HEK293 (cell line): ENCODE measurements around the gene FHIT.

ENCODE experiments used
- BCL11A ChIP-seq: fragments of 450-650 bp; formaldehyde crosslinking; IDR thresholded peaks from 2 replicates; pipeline ENCODE4 v1.5.1; 2016; ENCODE audit warnings: low read depth, missing biosample characterization, missing genetic modification characterization
- KLF10 ChIP-seq: fragments of 450-650 bp; IDR thresholded peaks from 2 replicates; pipeline ENCODE4 v1.5.1; 2018; ENCODE audit warnings: missing biosample characterization, mild to moderate bottlenecking, missing genetic modification characterization
- KLF8 ChIP-seq: fragments of 450-650 bp; formaldehyde crosslinking; IDR thresholded peaks from 2 replicates; pipeline ENCODE4 v1.5.1; 2016; ENCODE audit warnings: missing biosample characterization, missing genetic modification characterization
- MYNN ChIP-seq: fragments of 450-650 bp; formaldehyde crosslinking; IDR thresholded peaks from 2 replicates; pipeline ENCODE4 v1.5.1; 2016; ENCODE audit warnings: missing biosample characterization, missing genetic modification characterization, borderline replicate concordance
- OSR2 ChIP-seq: fragments of 450-650 bp; formaldehyde crosslinking; IDR thresholded peaks from 2 replicates; pipeline ENCODE4 v1.5.1; 2016; ENCODE audit warnings: missing biosample characterization, missing genetic modification characterization
- PRDM1 ChIP-seq: fragments of 450-650 bp; formaldehyde crosslinking; IDR thresholded peaks from 2 replicates; pipeline ENCODE4; 2016; ENCODE audit warnings: missing biosample characterization, missing genetic modification characterization
- SP7 ChIP-seq: fragments of 450-650 bp; formaldehyde crosslinking; IDR thresholded peaks from 2 replicates; pipeline ENCODE4 v1.5.1; 2016; ENCODE audit warnings: missing biosample characterization, missing genetic modification characterization
- WT1 ChIP-seq: fragments of 450-650 bp; formaldehyde crosslinking; IDR thresholded peaks from 2 replicates; pipeline ENCODE4 v1.5.1; 2016; ENCODE audit warnings: missing biosample characterization, missing genetic modification characterization
- ZBTB21 ChIP-seq: fragments of 450-650 bp; formaldehyde crosslinking; IDR thresholded peaks from 2 replicates; pipeline ENCODE4 v1.5.1; 2017; ENCODE audit warnings: missing biosample characterization, missing genetic modification characterization
- ZFHX2 ChIP-seq: fragments of 450-650 bp; formaldehyde crosslinking; conservative IDR thresholded peaks from 2 replicates; pipeline ENCODE4 v1.5.1; 2016; ENCODE audit warnings: missing biosample characterization, missing genetic modification characterization
- ZNF121 ChIP-seq: fragments of 450-650 bp; formaldehyde crosslinking; IDR thresholded peaks from 2 replicates; pipeline ENCODE4 v1.5.1; 2016; ENCODE audit warnings: missing biosample characterization, missing genetic modification characterization
- ZNF184 ChIP-seq: fragments of 450-650 bp; IDR thresholded peaks from 2 replicates; pipeline ENCODE4 v1.5.1; 2018; ENCODE audit warnings: missing biosample characterization, mild to moderate bottlenecking, missing genetic modification characterization
- ZNF2 ChIP-seq: fragments of 450-650 bp; formaldehyde crosslinking; IDR thresholded peaks from 2 replicates; pipeline ENCODE4 v1.5.1; 2016; ENCODE audit warnings: missing biosample characterization, missing genetic modification characterization
- ZNF335 ChIP-seq: fragments of 450-650 bp; formaldehyde crosslinking; conservative IDR thresholded peaks from 2 replicates; pipeline ENCODE4 v1.5.1; 2016; ENCODE audit warnings: missing biosample characterization, missing genetic modification characterization
- ZNF37A ChIP-seq: fragments of 450-650 bp; IDR thresholded peaks from 2 replicates; pipeline ENCODE4 v1.5.1; 2018; ENCODE audit warnings: missing biosample characterization, missing genetic modification characterization
- ZNF391 ChIP-seq: fragments of 450-650 bp; formaldehyde crosslinking; IDR thresholded peaks from 2 replicates; pipeline ENCODE4 v1.5.1; 2016; ENCODE audit warnings: low read depth, missing biosample characterization, missing genetic modification characterization, borderline replicate concordance
- ZNF600 ChIP-seq: fragments of 450-650 bp; formaldehyde crosslinking; IDR thresholded peaks from 2 replicates; pipeline ENCODE4 v1.5.1; 2016; ENCODE audit warnings: missing biosample characterization, missing genetic modification characterization
- ZNF621 ChIP-seq: fragments of 450-650 bp; formaldehyde crosslinking; IDR thresholded peaks from 2 replicates; pipeline ENCODE4 v1.5.1; 2017; ENCODE audit warnings: missing biosample characterization, missing genetic modification characterization
- ZNF624 ChIP-seq: fragments of 450-650 bp; formaldehyde crosslinking; IDR thresholded peaks from 2 replicates; pipeline ENCODE4 v1.5.1; 2017; ENCODE audit warnings: missing biosample characterization, missing genetic modification characterization
- ZNF629 ChIP-seq: fragments of 450-650 bp; formaldehyde crosslinking; IDR thresholded peaks from 2 replicates; pipeline ENCODE4 v1.5.1; 2017; ENCODE audit warnings: missing biosample characterization, missing genetic modification characterization
- ZNF664 ChIP-seq: fragments of 450-650 bp; formaldehyde crosslinking; IDR thresholded peaks from 2 replicates; pipeline ENCODE4 v1.5.1; 2016; ENCODE audit warnings: missing biosample characterization, missing genetic modification characterization
- ZXDB ChIP-seq: fragments of 450-650 bp; formaldehyde crosslinking; IDR thresholded peaks from 2 replicates; pipeline ENCODE4 v1.5.1; 2016; ENCODE audit warnings: missing biosample characterization, missing genetic modification characterization
- TF ChIP-seq, protein P1 (sequence below): fragments of 450-650 bp; formaldehyde crosslinking; IDR thresholded peaks from 2 replicates; pipeline ENCODE4 v1.5.1; 2017; ENCODE audit warnings: missing biosample characterization, missing genetic modification characterization
- TF ChIP-seq, protein P2 (sequence below): fragments of 450-650 bp; formaldehyde crosslinking; IDR thresholded peaks from 2 replicates; pipeline ENCODE4 v1.5.1; 2016; ENCODE audit warnings: missing biosample characterization, missing genetic modification characterization
- TF ChIP-seq, protein P3 (sequence below): fragments of 450-650 bp; IDR thresholded peaks from 2 replicates; pipeline ENCODE4 v1.5.1; 2018; ENCODE audit warnings: missing biosample characterization, mild to moderate bottlenecking, missing genetic modification characterization
- TF ChIP-seq, protein P4 (sequence below): fragments of 450-650 bp; formaldehyde crosslinking; IDR thresholded peaks from 2 replicates; pipeline ENCODE4 v1.5.1; 2016; ENCODE audit warnings: missing biosample characterization, missing genetic modification characterization
- TF ChIP-seq, protein P5 (sequence below): fragments of 450-650 bp; formaldehyde crosslinking; IDR thresholded peaks from 2 replicates; pipeline ENCODE4 v1.5.1; 2016; ENCODE audit warnings: missing biosample characterization, missing genetic modification characterization, borderline replicate concordance
- TF ChIP-seq, protein P6 (sequence below): fragments of 450-650 bp; formaldehyde crosslinking; IDR thresholded peaks from 2 replicates; pipeline ENCODE4 v1.5.1; 2016; ENCODE audit warnings: missing biosample characterization, missing genetic modification characterization

The FHIT gene

DNA sequence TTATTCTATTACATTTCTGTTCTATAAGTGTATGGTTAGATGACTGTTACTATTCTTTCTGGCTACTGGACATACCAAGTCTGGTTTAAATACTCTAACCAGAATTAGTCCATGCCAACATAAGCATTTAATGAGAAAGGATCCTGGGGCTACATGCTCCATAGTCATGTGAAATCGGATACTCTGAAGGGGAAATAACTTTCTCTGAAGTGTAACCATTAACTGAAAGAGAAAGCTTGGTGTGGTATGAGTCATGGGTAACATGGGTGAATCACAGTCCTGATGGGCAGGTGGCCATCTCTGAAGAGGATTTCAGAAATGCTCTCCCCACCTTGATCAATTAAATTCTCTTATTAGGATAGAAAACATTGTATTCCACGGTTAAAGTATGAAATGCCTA is 69.4 kb downstream of the FHIT start (continued):
- TF ChIP-seq, protein P1, sequence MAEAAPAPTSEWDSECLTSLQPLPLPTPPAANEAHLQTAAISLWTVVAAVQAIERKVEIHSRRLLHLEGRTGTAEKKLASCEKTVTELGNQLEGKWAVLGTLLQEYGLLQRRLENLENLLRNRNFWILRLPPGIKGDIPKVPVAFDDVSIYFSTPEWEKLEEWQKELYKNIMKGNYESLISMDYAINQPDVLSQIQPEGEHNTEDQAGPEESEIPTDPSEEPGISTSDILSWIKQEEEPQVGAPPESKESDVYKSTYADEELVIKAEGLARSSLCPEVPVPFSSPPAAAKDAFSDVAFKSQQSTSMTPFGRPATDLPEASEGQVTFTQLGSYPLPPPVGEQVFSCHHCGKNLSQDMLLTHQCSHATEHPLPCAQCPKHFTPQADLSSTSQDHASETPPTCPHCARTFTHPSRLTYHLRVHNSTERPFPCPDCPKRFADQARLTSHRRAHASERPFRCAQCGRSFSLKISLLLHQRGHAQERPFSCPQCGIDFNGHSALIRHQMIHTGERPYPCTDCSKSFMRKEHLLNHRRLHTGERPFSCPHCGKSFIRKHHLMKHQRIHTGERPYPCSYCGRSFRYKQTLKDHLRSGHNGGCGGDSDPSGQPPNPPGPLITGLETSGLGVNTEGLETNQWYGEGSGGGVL (tag by site-specific recombination) = peak; percentile 67
- TF ChIP-seq, protein P2, sequence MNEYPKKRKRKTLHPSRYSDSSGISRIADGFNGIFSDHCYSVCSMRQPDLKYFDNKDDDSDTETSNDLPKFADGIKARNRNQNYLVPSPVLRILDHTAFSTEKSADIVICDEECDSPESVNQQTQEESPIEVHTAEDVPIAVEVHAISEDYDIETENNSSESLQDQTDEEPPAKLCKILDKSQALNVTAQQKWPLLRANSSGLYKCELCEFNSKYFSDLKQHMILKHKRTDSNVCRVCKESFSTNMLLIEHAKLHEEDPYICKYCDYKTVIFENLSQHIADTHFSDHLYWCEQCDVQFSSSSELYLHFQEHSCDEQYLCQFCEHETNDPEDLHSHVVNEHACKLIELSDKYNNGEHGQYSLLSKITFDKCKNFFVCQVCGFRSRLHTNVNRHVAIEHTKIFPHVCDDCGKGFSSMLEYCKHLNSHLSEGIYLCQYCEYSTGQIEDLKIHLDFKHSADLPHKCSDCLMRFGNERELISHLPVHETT (tag by site-specific recombination) = peak; percentile 49; the same call in 1 of the 2 replicates
- TF ChIP-seq ZNF629 (tag by site-specific recombination) (peak; percentile 78), ZFHX2 (tag by site-specific recombination) (no peak), OSR2 (tag by site-specific recombination) (peak; percentile 75), MYNN (no peak), SP7 (tag by site-specific recombination) (peak; percentile 96), ZNF621 (tag by site-specific recombination) (no peak), ZNF2 (tag by site-specific recombination) (peak; percentile 27; the same call in 1 of the 2 replicates), ZXDB (peak; percentile 73), ZNF391 (tag by site-specific recombination) (0 out of 2 replicates have a peak, but pooled peaks have one; percentile 58), ZNF121 (tag by site-specific recombination) (no peak), PRDM1 (tag by site-specific recombination) (peak; percentile 82), ZBTB21 (tag by site-specific recombination) (no peak; the same call in 1 of the 2 replicates), ZNF600 (tag by site-specific recombination) (peak; percentile 61), KLF10 (tag by site-specific recombination) (0 out of 2 replicates have a peak, but pooled peaks have one; percentile 45), ZNF624 (tag by site-specific recombination) (no peak), BCL11A (tag by site-specific recombination) (peak; percentile 33; the same call in 1 of the 2 replicates), WT1 (tag by site-specific recombination) (peak; percentile 34; the same call in 1 of the 2 replicates), ZNF184 (tag by site-specific recombination) (peak; percentile 92), ZNF664 (tag by site-specific recombination) (peak; percentile 80), ZNF335 (tag by site-specific recombination) (no peak), KLF8 (tag by site-specific recombination) (0 out of 2 replicates have a peak, but pooled peaks have one; percentile 34), ZNF37A (no peak)
- TF ChIP-seq, protein P3, sequence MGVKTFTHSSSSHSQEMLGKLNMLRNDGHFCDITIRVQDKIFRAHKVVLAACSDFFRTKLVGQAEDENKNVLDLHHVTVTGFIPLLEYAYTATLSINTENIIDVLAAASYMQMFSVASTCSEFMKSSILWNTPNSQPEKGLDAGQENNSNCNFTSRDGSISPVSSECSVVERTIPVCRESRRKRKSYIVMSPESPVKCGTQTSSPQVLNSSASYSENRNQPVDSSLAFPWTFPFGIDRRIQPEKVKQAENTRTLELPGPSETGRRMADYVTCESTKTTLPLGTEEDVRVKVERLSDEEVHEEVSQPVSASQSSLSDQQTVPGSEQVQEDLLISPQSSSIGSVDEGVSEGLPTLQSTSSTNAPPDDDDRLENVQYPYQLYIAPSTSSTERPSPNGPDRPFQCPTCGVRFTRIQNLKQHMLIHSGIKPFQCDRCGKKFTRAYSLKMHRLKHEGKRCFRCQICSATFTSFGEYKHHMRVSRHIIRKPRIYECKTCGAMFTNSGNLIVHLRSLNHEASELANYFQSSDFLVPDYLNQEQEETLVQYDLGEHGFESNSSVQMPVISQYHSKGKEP = peak; percentile 42; the same call in 1 of the 2 replicates
- TF ChIP-seq, protein P4, sequence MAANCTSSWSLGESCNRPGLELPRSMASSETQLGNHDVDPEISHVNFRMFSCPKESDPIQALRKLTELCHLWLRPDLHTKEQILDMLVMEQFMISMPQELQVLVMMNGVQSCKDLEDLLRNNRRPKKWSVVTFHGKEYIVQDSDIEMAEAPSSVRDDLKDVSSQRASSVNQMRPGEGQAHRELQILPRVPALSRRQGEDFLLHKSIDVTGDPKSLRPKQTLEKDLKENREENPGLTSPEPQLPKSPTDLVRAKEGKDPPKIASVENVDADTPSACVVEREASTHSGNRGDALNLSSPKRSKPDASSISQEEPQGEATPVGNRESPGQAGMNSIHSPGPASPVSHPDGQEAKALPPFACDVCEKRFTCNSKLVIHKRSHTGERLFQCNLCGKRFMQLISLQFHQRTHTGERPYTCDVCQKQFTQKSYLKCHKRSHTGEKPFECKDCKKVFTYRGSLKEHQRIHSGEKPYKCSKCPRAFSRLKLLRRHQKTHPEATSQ (tag by site-specific recombination) = no peak
- TF ChIP-seq, protein P5, sequence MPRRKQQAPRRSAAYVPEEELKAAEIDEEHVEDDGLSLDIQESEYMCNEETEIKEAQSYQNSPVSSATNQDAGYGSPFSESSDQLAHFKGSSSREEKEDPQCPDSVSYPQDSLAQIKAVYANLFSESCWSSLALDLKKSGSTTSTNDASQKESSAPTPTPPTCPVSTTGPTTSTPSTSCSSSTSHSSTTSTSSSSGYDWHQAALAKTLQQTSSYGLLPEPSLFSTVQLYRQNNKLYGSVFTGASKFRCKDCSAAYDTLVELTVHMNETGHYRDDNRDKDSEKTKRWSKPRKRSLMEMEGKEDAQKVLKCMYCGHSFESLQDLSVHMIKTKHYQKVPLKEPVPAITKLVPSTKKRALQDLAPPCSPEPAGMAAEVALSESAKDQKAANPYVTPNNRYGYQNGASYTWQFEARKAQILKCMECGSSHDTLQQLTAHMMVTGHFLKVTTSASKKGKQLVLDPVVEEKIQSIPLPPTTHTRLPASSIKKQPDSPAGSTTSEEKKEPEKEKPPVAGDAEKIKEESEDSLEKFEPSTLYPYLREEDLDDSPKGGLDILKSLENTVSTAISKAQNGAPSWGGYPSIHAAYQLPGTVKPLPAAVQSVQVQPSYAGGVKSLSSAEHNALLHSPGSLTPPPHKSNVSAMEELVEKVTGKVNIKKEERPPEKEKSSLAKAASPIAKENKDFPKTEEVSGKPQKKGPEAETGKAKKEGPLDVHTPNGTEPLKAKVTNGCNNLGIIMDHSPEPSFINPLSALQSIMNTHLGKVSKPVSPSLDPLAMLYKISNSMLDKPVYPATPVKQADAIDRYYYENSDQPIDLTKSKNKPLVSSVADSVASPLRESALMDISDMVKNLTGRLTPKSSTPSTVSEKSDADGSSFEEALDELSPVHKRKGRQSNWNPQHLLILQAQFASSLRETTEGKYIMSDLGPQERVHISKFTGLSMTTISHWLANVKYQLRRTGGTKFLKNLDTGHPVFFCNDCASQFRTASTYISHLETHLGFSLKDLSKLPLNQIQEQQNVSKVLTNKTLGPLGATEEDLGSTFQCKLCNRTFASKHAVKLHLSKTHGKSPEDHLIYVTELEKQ (tag by site-specific recombination) = peak; percentile 90; the same call in 1 of the 2 replicates
- TF ChIP-seq, protein P6, sequence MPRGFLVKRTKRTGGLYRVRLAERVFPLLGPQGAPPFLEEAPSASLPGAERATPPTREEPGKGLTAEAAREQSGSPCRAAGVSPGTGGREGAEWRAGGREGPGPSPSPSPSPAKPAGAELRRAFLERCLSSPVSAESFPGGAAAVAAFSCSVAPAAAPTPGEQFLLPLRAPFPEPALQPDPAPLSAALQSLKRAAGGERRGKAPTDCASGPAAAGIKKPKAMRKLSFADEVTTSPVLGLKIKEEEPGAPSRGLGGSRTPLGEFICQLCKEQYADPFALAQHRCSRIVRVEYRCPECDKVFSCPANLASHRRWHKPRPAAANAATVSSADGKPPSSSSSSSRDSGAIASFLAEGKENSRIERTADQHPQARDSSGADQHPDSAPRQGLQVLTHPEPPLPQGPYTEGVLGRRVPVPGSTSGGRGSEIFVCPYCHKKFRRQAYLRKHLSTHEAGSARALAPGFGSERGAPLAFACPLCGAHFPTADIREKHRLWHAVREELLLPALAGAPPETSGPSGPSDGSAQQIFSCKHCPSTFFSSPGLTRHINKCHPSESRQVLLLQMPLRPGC = peak; percentile 86
